Measurements from ENCODE around the gene CNPY2. TPM values are rescaled to one million over a fixed set of nuclear protein-coding genes. Genes with fewer than 3 reads are reported as not detected.
"Not testable (repeated sequence)": the region's sequence is repeated elsewhere in the genome, so short reads cannot be mapped to it uniquely, and the experiment has no call there.

Gene CNPY2
- polyA plus RNA-seq, 2 of the 4 experiments (the other 2 are of a cell fraction) = 158 to 218 TPM

GRCh38 chr12:56286044-56286830 is 29.6 kb downstream of the CNPY2 start:
- Histone ChIP-seq H3K9me3 (no peaks in the 10 kb centered on the region), H3K27ac (peak overlapping the region; percentile 48 to 70; a peak in 4 of 6 replicates), H3K4me3 (0 out of 3 replicates have a peak overlapping the region, but pooled peaks have one; percentile 1), H3K4me2 (peak overlapping the region; percentile 66), H3K4me1 (peaks cover 32% of the 10 kb centered on the region)
- ATAC-seq (peak; percentile 37 to 42; a peak in 5 of 6 replicates), FAIRE-seq (no peak), DNase-seq (ENCODE audit: low read depth in 1 of 2, low spot score in 1 of 2) (no peak)
- WGBS (ENCODE audit: missing lambda C conversion rate) = 14% methylated on average over 4 of the region's 4 CpGs
- CTCF ChIA-PET = interaction anchor here (0.9 to 4.8 kb wide), 8 partner anchors 10 to 178 kb away, joined by 3 to 36 read pairs (median 6); partner anchors contain the start of genes ANKRD52, COQ10A, RNF41 and SMARCC2
- POLR2A ChIA-PET = interaction anchor here (1.5 kb wide), 1 partner anchor 20 kb away, joined by 6 read pairs; no protein-coding TSS in a partner anchor
- TF ChIP-seq CEBPB (IDR thresholded peaks at IDR 0.05) (peak; percentile 63 to 73; a peak in 3 of 4 replicates), E2F6 (IDR thresholded peaks at IDR 0.05; ENCODE audit: borderline replicate concordance, low read depth) (no peak), JUN (IDR thresholded peaks at IDR 0.05) (0 out of 5 replicates have a peak, but pooled peaks of 1 of the 2 experiments have one; percentile 16), FOSB (CRISPR knock-in tag; IDR thresholded peaks at IDR 0.05) (no peak)

- H3K9me3 ChIP-seq; H3K4me2 ChIP-seq; H3K27ac ChIP-seq; H3K4me3 ChIP-seq; ATAC-seq; DNase-seq (ENCODE audit: low read depth in 1 of 2, low spot score in 1 of 2); FAIRE-seq: not testable (repeated sequence)
- 91% methylated on average over 5 of the region's 5 CpGs for WGBS (ENCODE audit: missing lambda C conversion rate)
- ChIA-PET POLR2A (interaction anchor here (1.0 kb wide), 1 partner anchor 17 kb away, joined by 3 read pairs; the partner anchor contains the start of gene COQ10A), CTCF (interaction anchor here (0.7 to 4.8 kb wide), 3 partner anchors 16 to 78 kb away, joined by 3 to 36 read pairs (median 22); partner anchors contain the start of genes ANKRD52 and COQ10A)
- peaks cover 32% of the 10 kb centered on the region for H3K4me1 ChIP-seq
These were observed 31.5 kb downstream of the CNPY2 start for GRCh38 chr12:56284263-56284662.

GRCh38 chr12:56282579-56282978 is 33.2 kb downstream of the CNPY2 start:
- FAIRE-seq (no peak), ATAC-seq (no peak), DNase-seq (ENCODE audit: low read depth in 1 of 2, low spot score in 1 of 2) (no peak)
- H3K4me3 ChIP-seq = no peak overlapping the region
- ChIA-PET CTCF (interaction anchor here (1.2 to 1.6 kb wide), 3 partner anchors 9 to 24 kb away, joined by 3 to 4 read pairs (median 4); partner anchors contain the start of genes ANKRD52 and COQ10A), POLR2A (interaction anchor here (1.5 kb wide), 1 partner anchor 16 kb away, joined by 9 read pairs; the partner anchor contains the start of gene COQ10A)
- WGBS (ENCODE audit: missing lambda C conversion rate) = 85% methylated on average over 2 of the region's 2 CpGs
- H3K4me1 ChIP-seq = peaks cover 25% of the 10 kb centered on the region
- no peaks in the 10 kb centered on the region for H3K9me3 ChIP-seq
- no peak for TF ChIP-seq FOXS1 (CRISPR knock-in tag; IDR thresholded peaks at IDR 0.05)
- TF ChIP-seq USF2 (IDR thresholded peaks at IDR 0.05) = no peak
- peak; percentile 94 for TF ChIP-seq MAFK (IDR thresholded peaks at IDR 0.05; ENCODE audit: partially characterized antibody)
- no peak for TF ChIP-seq CBX8 (IDR thresholded peaks at IDR 0.05)
- no peak for TF ChIP-seq CHD2 (IDR thresholded peaks at IDR 0.05; ENCODE audit: low read length, partially characterized antibody)
- TF ChIP-seq NR3C1 (IDR thresholded peaks at IDR 0.05) = no peak
- no peak for TF ChIP-seq POLR2AphosphoS2 (conservative IDR thresholded peaks at IDR 0.05; ENCODE audit: low read length)
- H3K27ac ChIP-seq = no peak overlapping the region
- no peak overlapping the region for H3K4me2 ChIP-seq

- ChIA-PET CTCF (interaction anchor here (0.6 to 1.6 kb wide), 4 partner anchors 9 to 28 kb away, joined by 3 to 4 read pairs (median 4); partner anchors contain the start of genes ANKRD52 and COQ10A), POLR2A (no interaction called here)
- Histone ChIP-seq H3K4me2 (no peak overlapping the region), H3K9me3 (no peaks in the 10 kb centered on the region), H3K27ac (no peak overlapping the region), H3K4me3 (no peak overlapping the region), H3K4me1 (peaks cover 20% of the 10 kb centered on the region)
- FAIRE-seq = no peak
- ATAC-seq = no peak
- DNase-seq (ENCODE audit: low read depth in 1 of 2, low spot score in 1 of 2) = no peak
- WGBS (ENCODE audit: missing lambda C conversion rate) = 84% methylated on average over 6 of the region's 6 CpGs
- no peak for TF ChIP-seq FOSL2 (IDR thresholded peaks at IDR 0.05)
- no peak for TF ChIP-seq FOSL2 (CRISPR knock-in tag; IDR thresholded peaks at IDR 0.05)
- TF ChIP-seq BCL3 (IDR thresholded peaks at IDR 0.05) = no peak
- TF ChIP-seq TFCP2L1 (CRISPR knock-in tag; IDR thresholded peaks at IDR 0.05) = no peak
- no peak for TF ChIP-seq ZSCAN20 (CRISPR knock-in tag; IDR thresholded peaks at IDR 0.05)
- TF ChIP-seq CTCF (IDR thresholded peaks at IDR 0.05) = no peak
- TF ChIP-seq POLR2A (IDR thresholded peaks at IDR 0.05; ENCODE audit: low read length) = no peak
- no peak for TF ChIP-seq TP53 (CRISPR knock-in tag; IDR thresholded peaks at IDR 0.05)
- no peak for TF ChIP-seq MAFK (IDR thresholded peaks at IDR 0.05; ENCODE audit: partially characterized antibody)
- no peak for TF ChIP-seq HOXB13 (CRISPR knock-in tag; IDR thresholded peaks at IDR 0.05; ENCODE audit: low read depth)
- TF ChIP-seq JUN (IDR thresholded peaks at IDR 0.05) = no peak
- TF ChIP-seq HDAC2 (IDR thresholded peaks at IDR 0.05) = no peak
- TF ChIP-seq MAZ (IDR thresholded peaks at IDR 0.05; ENCODE audit: borderline replicate concordance, low read depth, low read length) = no peak
- TF ChIP-seq MYC (IDR thresholded peaks at IDR 0.05; ENCODE audit: borderline replicate concordance, low read length) = no peak
- TF ChIP-seq JUNB (IDR thresholded peaks at IDR 0.05) = no peak
- TF ChIP-seq PBX3 (IDR thresholded peaks at IDR 0.05) = no peak
These were observed 33.8 kb downstream of the CNPY2 start for GRCh38 chr12:56282030-56282429.

All from A549 (cell line).